GM12878 (cell line): ENCODE results near the gene ARHGAP32. TPM values are rescaled to one million over a fixed set of nuclear protein-coding genes. Genes with fewer than 3 reads are reported as not detected.

Source experiments
- ATAC-seq: fragments of 200-7000 bp; cut with Tn5 transposase; 3 replicates; pipeline ENCODE4 v1.9.1; 2020; ENCODE audit warnings: mild to moderate bottlenecking, moderate library complexity
- BruUV-seq: library from RNA; stranded (reverse); fragments of 400-500 nt; replicated peaks from 2 replicates; lab custom pipeline; 2021; lab: Mats Ljungman, UMichigan
- CTCF ChIA-PET: fragments of 300-600 bp; sonication (Branson Sonifier 250); formaldehyde crosslinking; extraction: SDS; loops from one replicate; lab custom pipeline; 2021; ENCODE audit warnings: inconsistent platforms; lab: Yijun Ruan, JAX
- POLR2A ChIA-PET: fragments of 350-600 bp; formaldehyde crosslinking; extraction: SDS; loops from one replicate; lab custom pipeline; 2021; ENCODE audit warnings: inconsistent platforms; lab: Charles Lee
- RAD21 ChIA-PET: fragments of 300-600 bp; sonication (Branson Sonifier 250); formaldehyde crosslinking; loops from one replicate; lab custom pipeline; 2023; ENCODE audit warnings: antibody characterized with exemption; ENCODE audit not compliant: unreplicated experiment; lab: Charles Lee
- SMC1A ChIA-PET: fragments of 300-600 bp; sonication (Branson Sonifier 250); formaldehyde crosslinking; loops from one replicate; lab custom pipeline; 2023; ENCODE audit not compliant: unreplicated experiment, uncharacterized antibody; lab: Charles Lee
- DNase-seq: peaks from one replicate; pipeline ENCODE4 v3.0.0-alpha.2; 2011; ENCODE audit warnings: low read depth, low spot score
- FAIRE-seq: peaks from 3 replicates; lab custom pipeline; 2011; peaks lifted over from hg19 to GRCh38; lab: Jason Lieb, UNC
- H2AFZ ChIP-seq: 2 replicates; pipeline ENCODE4 v1.6.0; 2011; ENCODE audit warnings: low read depth, low read length, control low read depth; ENCODE audit not compliant: control insufficient read depth
- H3K27ac ChIP-seq: 2 replicates; pipeline ENCODE4 v1.5.1; 2011; ENCODE audit warnings: control low read depth; ENCODE audit not compliant: control insufficient read depth, insufficient read depth
- H3K27me3 ChIP-seq, 2 experiments: replicated peaks in 1 of 2; 2 replicates each; pipeline versions ENCODE4 v1.6.0 to v1.6.1; 2011; ENCODE audit warnings: low read length in 1 of 2; ENCODE audit not compliant: control insufficient read depth in 2 of 2, insufficient read depth in 2 of 2
- H3K36me3 ChIP-seq, 2 experiments: 2 replicates each; pipeline ENCODE4 v1.5.1; 2011; ENCODE audit warnings: low read length in 1 of 2; ENCODE audit not compliant: control insufficient read depth in 2 of 2, insufficient read depth in 2 of 2
- H3K4me1 ChIP-seq: 2 replicates; pipeline ENCODE4 v1.6.1; 2011; ENCODE audit warnings: mild to moderate bottlenecking, low read length, moderate library complexity, mixed read lengths; ENCODE audit not compliant: control insufficient read depth, insufficient read depth
- H3K4me2 ChIP-seq: 2 replicates; pipeline ENCODE4 v1.6.0; 2011; ENCODE audit warnings: control low read depth; ENCODE audit not compliant: control insufficient read depth, insufficient read depth
- H3K4me3 ChIP-seq: fragments of 200-600 bp; sonication (generic); 2 replicates; pipeline ENCODE4 v1.5.1; 2016
- H3K79me2 ChIP-seq: 2 replicates; pipeline ENCODE4 v1.6.0; 2011; ENCODE audit warnings: low read length; ENCODE audit not compliant: control insufficient read depth, insufficient read depth
- H3K9ac ChIP-seq: 2 replicates; pipeline ENCODE4 v1.8.0; 2011; ENCODE audit warnings: low read length, control low read depth, mixed read lengths; ENCODE audit not compliant: control insufficient read depth, insufficient read depth
- H3K9me3 ChIP-seq: replicated peaks from 3 replicates; pipeline ENCODE4 v1.5.1; 2011; ENCODE audit warnings: mild to moderate bottlenecking, low read length; ENCODE audit not compliant: control insufficient read depth, insufficient read depth
- H4K20me1 ChIP-seq: 2 replicates; pipeline ENCODE4 v1.6.0; 2011; ENCODE audit not compliant: control insufficient read depth, insufficient read depth
- BCL11A ChIP-seq: IDR thresholded peaks from 2 replicates; pipeline ENCODE4 v1.6.1; 2011; ENCODE audit warnings: low read depth, low read length
- CBX5 ChIP-seq: sonication (generic); IDR thresholded peaks from 2 replicates; pipeline ENCODE4 v1.6.1; 2016; ENCODE audit warnings: low read depth, moderate library complexity, mild to moderate bottlenecking, inconsistent platforms
- KDM1A ChIP-seq: fragments of 200-600 bp; sonication (generic); IDR thresholded peaks from 2 replicates; pipeline ENCODE4 v1.6.1; 2016; ENCODE audit warnings: borderline replicate concordance
- PAX5 ChIP-seq: IDR thresholded peaks from 2 replicates; pipeline ENCODE4 v1.6.1; 2011; ENCODE audit warnings: low read depth, low read length, borderline replicate concordance
- PKNOX1 ChIP-seq: fragments of 450-650 bp; IDR thresholded peaks from 2 replicates; pipeline ENCODE4 v1.6.1; 2016; ENCODE audit warnings: mild to moderate bottlenecking
- WGBS: methylation state at CpG from one replicate; pipeline ENCODE4 v1.1.6; 2016; ENCODE audit warnings: low lambda C conversion rate; ENCODE audit not compliant: insufficient replicate concordance, insufficient coverage; ENCODE audit errors: missing lambda C conversion rate; 5-methylcytosine and 5-hydroxymethylcytosine counted together
- in situ Hi-C: fragments of 300-500 bp; cut with MboI; formaldehyde crosslinking; loops from 9 replicates; pipeline ENCODE4 v1.14.3; 2018; ENCODE audit warnings: mixed read lengths
- intact Hi-C: fragments of 100-400 bp; cut with micrococcal nuclease; formaldehyde crosslinking; loops from one replicate; pipeline ENCODE4 v1.14.2; 2022; ENCODE audit not compliant: unreplicated experiment
- polyA plus RNA-seq, 11 experiments: library from polyadenylated mRNA; depleted of rRNA in 4 of 11; unstranded in 6 of 11; stranded (reverse) in 5 of 11; fragments of >200 nt; fragmentation: Nextera tagmentation in 4 of 11; fragmentation: Illumina TruSeq in 1 of 11; extraction: Ambion mirVana in 4 of 11; extraction: Trizol in 1 of 11; gene quantifications; 1 replicate in 1 of 11; 2 replicates in 10 of 11; pipeline versions ENCODE4 v1.2.1 to v1.2.3, GENCODE V29; 2011 to 2016; ENCODE audit warnings: inconsistent platforms in 2 of 11, missing spikeins in 2 of 11, low read depth in 1 of 11
- total RNA-seq, 4 experiments: library from RNA; depleted of rRNA in 3 of 4; stranded (reverse); fragments of >200 nt in 3 of 4; fragmentation: Illumina TruSeq in 1 of 4; extraction: Trizol in 1 of 4; gene quantifications; 2 replicates each; pipeline versions ENCODE4 v1.2.1 to v1.2.3, GENCODE V29; 2013 to 2021

Gene ARHGAP32
- total and polyA plus RNA-seq, 10 of the 15 experiments (the other 5 are each of a cell fraction or from before 2014, with no cell fraction given) = under 0.01 to 0.46 (median 0.12) TPM; not detected in 1

- no peak for TF ChIP-seq CBX5
Observed at GRCh38 chr11:129239207-129239606, 47.1 kb upstream of the ARHGAP32 start (continued).

GRCh38 chr11:129237880-129238638, 45.9 kb upstream of the ARHGAP32 start:
- ATAC-seq = peak; percentile 87
- RAD21 ChIA-PET = no interaction called here
- no peak overlapping the region for H2AFZ ChIP-seq
- in situ Hi-C loops = no loop called here
- 0 out of 2 replicates have a peak, but pooled peaks have one; percentile 50 for TF ChIP-seq BCL11A
- TF ChIP-seq PAX5 = 0 out of 2 replicates have a peak, but pooled peaks have one; percentile 43
- TF ChIP-seq KDM1A = no peak
- peak; percentile 32; the same call in 1 of the 2 replicates for TF ChIP-seq PKNOX1
- TF ChIP-seq, all 136 proteins: peak for 3
- Histone ChIP-seq H3K9ac (no peak overlapping the region), H4K20me1 (no peaks in the 10 kb centered on the region), H3K27me3 (no peaks in the 10 kb centered on the region), H3K4me1 (no peaks in the 10 kb centered on the region), H3K9me3 (no peaks in the 10 kb centered on the region), H3K4me3 (no peak overlapping the region), H3K27ac (no peak overlapping the region), H3K36me3 (no peaks in the 10 kb centered on the region), H3K79me2 (no peaks in the 10 kb centered on the region), H3K4me2 (no peak overlapping the region)
- FAIRE-seq = no peak
- CTCF ChIA-PET = no interaction called here
- SMC1A ChIA-PET = no interaction called here
- 0% methylated on average over 3 of the region's 3 CpGs for WGBS
- POLR2A ChIA-PET = no interaction called here
- intact Hi-C loops = loop anchor here (5.0 kb wide), 1 partner anchor 121 kb away; no protein-coding TSS in a partner anchor
- BruUV-seq = no TSS peak
- DNase-seq = no peak
